H9 (cell line): Measurements from ENCODE around the gene MYB. TPM values are rescaled to one million over a fixed set of nuclear protein-coding genes. Genes with fewer than 3 reads are reported as not detected.

Experiments
- DNase-seq: peaks from one replicate; pipeline ENCODE4 v3.0.0-alpha.2; 2017
- H2AFZ ChIP-seq: one replicate; pipeline ENCODE4 v1.6.1; 2013; ENCODE audit warnings: mild to moderate bottlenecking, low read length, control low read depth, moderate library complexity
- H2AK5ac ChIP-seq: 2 replicates; pipeline ENCODE4 v1.6.1; 2013; ENCODE audit warnings: low read length, control low read depth, mixed read lengths; ENCODE audit not compliant: insufficient read length
- H2BK120ac ChIP-seq: one replicate; pipeline ENCODE4 v1.6.1; 2013; ENCODE audit warnings: low read depth, mild to moderate bottlenecking, low read length, control low read depth, inconsistent platforms; ENCODE audit not compliant: poor library complexity, severe bottlenecking
- H2BK12ac ChIP-seq: 2 replicates; pipeline ENCODE4 v1.6.1; 2013; ENCODE audit warnings: low read length, control low read depth, mixed read lengths, low read depth; ENCODE audit not compliant: insufficient read length
- H2BK15ac ChIP-seq: 2 replicates; pipeline ENCODE4 v1.6.1; 2013; ENCODE audit warnings: low read depth, low read length, control low read depth
- H2BK20ac ChIP-seq: one replicate; pipeline ENCODE4 v1.6.1; 2013; ENCODE audit warnings: low read depth, mild to moderate bottlenecking, low read length, control low read depth, inconsistent platforms; ENCODE audit not compliant: poor library complexity, severe bottlenecking
- H2BK5ac ChIP-seq: 2 replicates; pipeline ENCODE4 v1.6.1; 2013; ENCODE audit warnings: low read length, control low read depth, mixed read lengths; ENCODE audit not compliant: insufficient read length
- H3K14ac ChIP-seq: 2 replicates; pipeline ENCODE4 v1.6.1; 2013; ENCODE audit warnings: low read length, control low read depth; ENCODE audit not compliant: insufficient read depth
- H3K18ac ChIP-seq: 2 replicates; pipeline ENCODE4 v1.6.1; 2013; ENCODE audit warnings: low read depth, mild to moderate bottlenecking, mixed read lengths, low read length, control low read depth; ENCODE audit not compliant: insufficient read length
- H3K23ac ChIP-seq: 2 replicates; pipeline ENCODE4 v1.6.1; 2013; ENCODE audit warnings: low read length, control low read depth, mixed read lengths, low read depth; ENCODE audit not compliant: insufficient read length
- H3K23me2 ChIP-seq: 2 replicates; pipeline ENCODE4 v1.6.1; 2013; ENCODE audit warnings: low read depth, mild to moderate bottlenecking, mixed read lengths, low read length, control low read depth; ENCODE audit not compliant: insufficient read length, poor library complexity, severe bottlenecking
- H3K27ac ChIP-seq: 2 replicates; pipeline ENCODE4 v1.5.1; 2013; ENCODE audit warnings: low read length, control low read depth, mixed read lengths, low read depth; ENCODE audit not compliant: insufficient read length
- H3K27me3 ChIP-seq: 2 replicates; pipeline ENCODE4 v1.6.1; 2013; ENCODE audit warnings: low read length, control low read depth, inconsistent platforms; ENCODE audit not compliant: insufficient read depth
- H3K4ac ChIP-seq: 2 replicates; pipeline ENCODE4 v1.6.1; 2013; ENCODE audit warnings: low read depth, mild to moderate bottlenecking, control low read depth, inconsistent platforms, low read length, moderate library complexity
- H3K4me1 ChIP-seq: 2 replicates; pipeline ENCODE4 v1.6.1; 2013; ENCODE audit warnings: low read length, control low read depth, inconsistent platforms; ENCODE audit not compliant: insufficient read depth
- H3K4me2 ChIP-seq: 2 replicates; pipeline ENCODE4 v1.6.1; 2013; ENCODE audit warnings: low read length, control low read depth, mixed read lengths; ENCODE audit not compliant: insufficient read length, insufficient read depth
- H3K56ac ChIP-seq: 2 replicates; pipeline ENCODE4 v1.6.1; 2013; ENCODE audit warnings: low read depth, mild to moderate bottlenecking, mixed read lengths, low read length, control low read depth; ENCODE audit not compliant: insufficient read length
- H3K79me1 ChIP-seq: 2 replicates; pipeline ENCODE4 v1.6.1; 2013; ENCODE audit warnings: low read depth, mild to moderate bottlenecking, moderate library complexity, low read length, control low read depth, inconsistent platforms; ENCODE audit not compliant: insufficient read depth, poor library complexity, severe bottlenecking
- H3K79me2 ChIP-seq: 2 replicates; pipeline ENCODE4 v1.6.1; 2013; ENCODE audit warnings: low read length, control low read depth, inconsistent platforms; ENCODE audit not compliant: insufficient read depth
- H3K9ac ChIP-seq: 2 replicates; pipeline ENCODE4 v1.6.1; 2013; ENCODE audit warnings: low read length, control low read depth, mixed read lengths; ENCODE audit not compliant: insufficient read length; ENCODE audit errors: extremely low read depth
- H3K9me3 ChIP-seq: one replicate; pipeline ENCODE4 v1.6.1; 2013; ENCODE audit warnings: low read depth, low read length, inconsistent platforms; ENCODE audit not compliant: control insufficient read depth
- H3T11ph ChIP-seq: one replicate; pipeline ENCODE4 v1.6.1; 2013; ENCODE audit warnings: mild to moderate bottlenecking, low read length, control low read depth, inconsistent platforms
- H4K20me1 ChIP-seq: one replicate; pipeline ENCODE4 v1.6.1; 2013; ENCODE audit not compliant: control insufficient read depth, insufficient read length, insufficient read depth
- H4K5ac ChIP-seq: 2 replicates; pipeline ENCODE4 v1.6.1; 2013; ENCODE audit warnings: low read depth, mild to moderate bottlenecking, mixed read lengths, low read length, control low read depth; ENCODE audit not compliant: insufficient read length
- H4K8ac ChIP-seq: replicated peaks from 2 replicates; pipeline ENCODE4 v1.6.1; 2013; ENCODE audit warnings: low read length, control low read depth, mixed read lengths, low read depth; ENCODE audit not compliant: insufficient read length
- H4K91ac ChIP-seq: 2 replicates; pipeline ENCODE4 v1.6.1; 2013; ENCODE audit warnings: low read depth, mild to moderate bottlenecking, moderate library complexity, mixed read lengths, low read length, control low read depth; ENCODE audit not compliant: insufficient read length
- H3K27ac Mint-ChIP-seq, 3 experiments: 2 replicates in 2 of 3; 3 replicates in 1 of 3; pipeline ENCODE4 v1.8.0; 2020 to 2021; ENCODE audit warnings: mixed read lengths in 3 of 3, mild to moderate bottlenecking in 1 of 3, moderate library complexity in 1 of 3
- H3K27me3 Mint-ChIP-seq: 2 replicates; pipeline ENCODE4 v1.8.0; 2021; ENCODE audit warnings: low read depth, mild to moderate bottlenecking, moderate library complexity, mixed read lengths
- H3K36me3 Mint-ChIP-seq, 3 experiments: 2 replicates in 2 of 3; 3 replicates in 1 of 3; pipeline ENCODE4 v1.8.0; 2020 to 2021; ENCODE audit warnings: low read depth in 3 of 3, mixed read lengths in 3 of 3; ENCODE audit not compliant: insufficient read depth in 1 of 3
- H3K4me1 Mint-ChIP-seq, 2 experiments: 2 replicates each; pipeline ENCODE4 v1.8.0; 2020; ENCODE audit warnings: mixed read lengths in 2 of 2
- H3K4me3 Mint-ChIP-seq, 2 experiments: 2 replicates in 1 of 2; 3 replicates in 1 of 2; pipeline ENCODE4 v1.8.0; 2020 to 2021; ENCODE audit warnings: mild to moderate bottlenecking in 2 of 2, mixed read lengths in 2 of 2, moderate library complexity in 1 of 2
- H3K9me3 Mint-ChIP-seq, 2 experiments: 2 replicates in 1 of 2; 3 replicates in 1 of 2; pipeline ENCODE4 v1.8.0; 2020; ENCODE audit warnings: mild to moderate bottlenecking in 2 of 2, mixed read lengths in 2 of 2, moderate library complexity in 1 of 2
- WGBS: extraction: QIAGEN DNeasy Blood & Tissue Kit; methylation state at CpG from one replicate; pipeline ENCODE4 v1.1.7; 2013; ENCODE audit warnings: missing lambda C conversion rate, low lambda C conversion rate, mixed read lengths; ENCODE audit not compliant: insufficient read length; ENCODE audit errors: extremely low coverage; 5-methylcytosine and 5-hydroxymethylcytosine counted together
- total RNA-seq: library from RNA; stranded (reverse); gene quantifications from 2 replicates; pipeline ENCODE4 v1.2.1, GENCODE V29; 2021
- TF ChIP-seq, protein P1 (sequence below): fragments of 200-600 bp; sonication (generic); conservative IDR thresholded peaks from 3 replicates; pipeline ENCODE4 v1.8.0; 2021; ENCODE audit warnings: antibody characterized with exemption, mild to moderate bottlenecking

The MYB gene
- total RNA-seq, 1 experiment from 2014 or later, result 5.8 TPM

DNA sequence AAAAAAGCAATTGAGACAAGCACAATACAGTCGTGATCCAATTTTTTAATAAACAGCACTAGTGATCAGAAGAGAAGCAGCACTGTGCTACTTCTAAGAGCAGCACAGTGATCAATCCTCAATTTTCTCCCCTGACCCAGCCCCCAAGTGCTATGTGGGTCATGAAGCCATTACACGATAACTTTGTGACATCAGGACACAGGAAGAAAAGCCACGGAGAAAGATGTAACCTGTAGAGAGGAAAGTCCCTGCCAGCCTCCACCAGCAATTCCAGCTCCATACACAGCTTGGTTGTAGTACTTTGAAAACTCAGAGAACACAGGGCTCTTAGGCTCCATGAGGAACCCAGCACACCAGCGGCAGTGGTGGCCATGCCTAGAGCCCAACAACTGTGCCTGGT, 45.3 kb upstream of the MYB start:
- Histone ChIP-seq H2BK5ac (no peak overlapping the region), H3K23ac (no peak overlapping the region), H3K56ac (no peak overlapping the region), H4K20me1 (no peaks in the 10 kb centered on the region), H3K79me1 (no peaks in the 10 kb centered on the region), H3T11ph (no peak overlapping the region), H4K5ac (no peak overlapping the region), H3K27ac (no peak overlapping the region), H3K14ac (no peak overlapping the region), H2BK20ac (no peak overlapping the region), H2BK12ac (no peak overlapping the region), H2BK120ac (no peak overlapping the region), H4K91ac (no peak overlapping the region), H3K27me3 (no peaks in the 10 kb centered on the region), H3K79me2 (no peaks in the 10 kb centered on the region), H2BK15ac (no peak overlapping the region), H3K18ac (no peak overlapping the region), H2AK5ac (no peak overlapping the region), H3K23me2 (no peaks in the 10 kb centered on the region), H4K8ac (no peak overlapping the region), H3K4me2 (no peak overlapping the region), H3K9me3 (no peaks in the 10 kb centered on the region), H3K4ac (no peak overlapping the region), H2AFZ (no peak overlapping the region), H3K9ac (no peak overlapping the region), H3K4me1 (no peaks in the 10 kb centered on the region)
- WGBS, result no CpG with 5 or more reads among the region's 4 CpGs
- Mint-ChIP-seq H3K4me1 (peaks cover 3 to 15% of the 10 kb centered on the region in 2 experiments; a peak in 3 of 4 replicates), H3K36me3 (no peaks in the 10 kb centered on the region), H3K4me3 (no peak overlapping the region), H3K9me3 (no peaks in the 10 kb centered on the region), H3K27me3 (no peaks in the 10 kb centered on the region), H3K27ac (no peak overlapping the region)
- no peak for DNase-seq
- TF ChIP-seq, protein P1, sequence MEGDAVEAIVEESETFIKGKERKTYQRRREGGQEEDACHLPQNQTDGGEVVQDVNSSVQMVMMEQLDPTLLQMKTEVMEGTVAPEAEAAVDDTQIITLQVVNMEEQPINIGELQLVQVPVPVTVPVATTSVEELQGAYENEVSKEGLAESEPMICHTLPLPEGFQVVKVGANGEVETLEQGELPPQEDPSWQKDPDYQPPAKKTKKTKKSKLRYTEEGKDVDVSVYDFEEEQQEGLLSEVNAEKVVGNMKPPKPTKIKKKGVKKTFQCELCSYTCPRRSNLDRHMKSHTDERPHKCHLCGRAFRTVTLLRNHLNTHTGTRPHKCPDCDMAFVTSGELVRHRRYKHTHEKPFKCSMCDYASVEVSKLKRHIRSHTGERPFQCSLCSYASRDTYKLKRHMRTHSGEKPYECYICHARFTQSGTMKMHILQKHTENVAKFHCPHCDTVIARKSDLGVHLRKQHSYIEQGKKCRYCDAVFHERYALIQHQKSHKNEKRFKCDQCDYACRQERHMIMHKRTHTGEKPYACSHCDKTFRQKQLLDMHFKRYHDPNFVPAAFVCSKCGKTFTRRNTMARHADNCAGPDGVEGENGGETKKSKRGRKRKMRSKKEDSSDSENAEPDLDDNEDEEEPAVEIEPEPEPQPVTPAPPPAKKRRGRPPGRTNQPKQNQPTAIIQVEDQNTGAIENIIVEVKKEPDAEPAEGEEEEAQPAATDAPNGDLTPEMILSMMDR, result no peak
